IPS-15b (cell line): ENCODE data around the gene PRKCB.
"Not testable (repeated sequence)": the region's sequence is repeated elsewhere in the genome, so short reads cannot be mapped to it uniquely, and the experiment has no call there.

Experiments used
- H3K27me3 ChIP-seq: one replicate; pipeline ENCODE4 v1.6.1; 2013; ENCODE audit warnings: low read length; ENCODE audit not compliant: control insufficient read depth, insufficient read depth
- H3K36me3 ChIP-seq: one replicate; pipeline ENCODE4 v1.6.1; 2013; ENCODE audit warnings: low read length; ENCODE audit not compliant: control insufficient read depth, insufficient read depth
- H3K4me1 ChIP-seq: one replicate; pipeline ENCODE4 v1.6.1; 2013; ENCODE audit warnings: mild to moderate bottlenecking, low read length; ENCODE audit not compliant: control insufficient read depth, insufficient read depth
- H3K4me3 ChIP-seq: one replicate; pipeline ENCODE4 v1.5.1; 2013; ENCODE audit warnings: low read depth, low read length
- H3K9ac ChIP-seq: one replicate; pipeline ENCODE4 v1.6.1; 2013; ENCODE audit warnings: low read depth, mild to moderate bottlenecking, low read length
- H3K9me3 ChIP-seq: one replicate; pipeline ENCODE4 v1.6.1; 2013; ENCODE audit warnings: mild to moderate bottlenecking, low read length; ENCODE audit not compliant: control insufficient read depth, insufficient read depth

The PRKCB gene

GRCh38 chr16:23931199-23931598, 95.4 kb downstream of the PRKCB start:
- Histone ChIP-seq H3K4me3 (no peak overlapping the region), H3K36me3 (no peaks in the 10 kb centered on the region), H3K27me3 (no peaks in the 10 kb centered on the region), H3K9me3 (no peaks in the 10 kb centered on the region), H3K4me1 (no peaks in the 10 kb centered on the region), H3K9ac (no peak overlapping the region)

- H3K4me1 ChIP-seq, H3K27me3 ChIP-seq, H3K9ac ChIP-seq, H3K9me3 ChIP-seq, H3K36me3 ChIP-seq, H3K4me3 ChIP-seq: not testable (repeated sequence)
Observed at GRCh38 chr16:23933650-23934049, 97.9 kb downstream of the PRKCB start.

GRCh38 chr16:23934610-23935236, 98.9 kb downstream of the PRKCB start:
- Histone ChIP-seq H3K4me3 (no peak overlapping the region), H3K9ac (no peak overlapping the region), H3K27me3 (no peaks in the 10 kb centered on the region)

GRCh38 chr16:23940111-23940510, 104.3 kb downstream of the PRKCB start:
- H3K27me3 ChIP-seq, result no peaks in the 10 kb centered on the region
- no peak overlapping the region for H3K9ac ChIP-seq
- H3K4me1 ChIP-seq, result no peaks in the 10 kb centered on the region
- H3K36me3 ChIP-seq, result no peaks in the 10 kb centered on the region
- no peak overlapping the region for H3K4me3 ChIP-seq
- no peaks in the 10 kb centered on the region for H3K9me3 ChIP-seq

More at GRCh38 chr16:23934610-23935236, 98.9 kb downstream of the PRKCB start:
- Histone ChIP-seq H3K36me3 (no peaks in the 10 kb centered on the region), H3K9me3 (no peaks in the 10 kb centered on the region), H3K4me1 (no peaks in the 10 kb centered on the region)

- Histone ChIP-seq H3K9me3 (no peaks in the 10 kb centered on the region), H3K36me3 (no peaks in the 10 kb centered on the region), H3K4me3 (no peak overlapping the region), H3K9ac (no peak overlapping the region), H3K27me3 (no peaks in the 10 kb centered on the region), H3K4me1 (no peaks in the 10 kb centered on the region)
Observed at GRCh38 chr16:23941025-23941424, 105.2 kb downstream of the PRKCB start.

- no peaks in the 10 kb centered on the region for H3K9me3 ChIP-seq
- H3K27me3 ChIP-seq, result no peaks in the 10 kb centered on the region
- H3K9ac ChIP-seq, result no peak overlapping the region
- no peak overlapping the region for H3K4me3 ChIP-seq
- no peaks in the 10 kb centered on the region for H3K36me3 ChIP-seq
- no peaks in the 10 kb centered on the region for H3K4me1 ChIP-seq
Observed at GRCh38 chr16:23941963-23942564, 106.3 kb downstream of the PRKCB start.

- Histone ChIP-seq H3K27me3 (no peaks in the 10 kb centered on the region), H3K4me1 (no peaks in the 10 kb centered on the region), H3K36me3 (no peaks in the 10 kb centered on the region), H3K4me3 (no peak overlapping the region), H3K9me3 (no peaks in the 10 kb centered on the region), H3K9ac (no peak overlapping the region)
Observed at GRCh38 chr16:23943604-23944003, 107.8 kb downstream of the PRKCB start.

GRCh38 chr16:23944381-23944780, 108.6 kb downstream of the PRKCB start:
- Histone ChIP-seq H3K27me3 (no peaks in the 10 kb centered on the region), H3K4me1 (no peaks in the 10 kb centered on the region), H3K9ac (no peak overlapping the region), H3K9me3 (no peaks in the 10 kb centered on the region), H3K4me3 (no peak overlapping the region), H3K36me3 (no peaks in the 10 kb centered on the region)

GRCh38 chr16:23945243-23945642, 109.5 kb downstream of the PRKCB start:
- no peaks in the 10 kb centered on the region for H3K27me3 ChIP-seq
- H3K9me3 ChIP-seq, result no peaks in the 10 kb centered on the region
- no peaks in the 10 kb centered on the region for H3K36me3 ChIP-seq
- no peak overlapping the region for H3K4me3 ChIP-seq
- no peak overlapping the region for H3K9ac ChIP-seq
- H3K4me1 ChIP-seq, result no peaks in the 10 kb centered on the region

GRCh38 chr16:23947838-23948237, 112.1 kb downstream of the PRKCB start:
- H3K36me3 ChIP-seq, result no peaks in the 10 kb centered on the region
- H3K9ac ChIP-seq, result no peak overlapping the region
- H3K27me3 ChIP-seq, result no peaks in the 10 kb centered on the region
- no peak overlapping the region for H3K4me3 ChIP-seq
- peaks cover 11% of the 10 kb centered on the region for H3K4me1 ChIP-seq
- H3K9me3 ChIP-seq, result no peaks in the 10 kb centered on the region

- H3K9me3 ChIP-seq, result no peaks in the 10 kb centered on the region
- H3K4me3 ChIP-seq, result no peak overlapping the region
- H3K9ac ChIP-seq, result no peak overlapping the region
- H3K4me1 ChIP-seq, result peaks cover 13% of the 10 kb centered on the region
- H3K36me3 ChIP-seq, result no peaks in the 10 kb centered on the region
- H3K27me3 ChIP-seq, result no peaks in the 10 kb centered on the region
Observed at GRCh38 chr16:23948949-23949411, 113.2 kb downstream of the PRKCB start.

- Histone ChIP-seq H3K36me3 (no peaks in the 10 kb centered on the region), H3K9ac (no peak overlapping the region), H3K27me3 (no peaks in the 10 kb centered on the region), H3K4me1 (peaks cover 13% of the 10 kb centered on the region), H3K4me3 (no peak overlapping the region), H3K9me3 (no peaks in the 10 kb centered on the region)
Observed at GRCh38 chr16:23949630-23950290, 114.0 kb downstream of the PRKCB start.
